RWPE2 (cell line): ENCODE results near the gene ZAR1.

Source experiments
- ATAC-seq: fragments of 200-7000 bp; cut with Tn5 transposase; 3 replicates; pipeline ENCODE4 v1.9.1; 2021; ENCODE audit warnings: low read depth
- DNase-seq: peaks from one replicate; pipeline ENCODE4 v3.0.0-alpha.2; 2020; ENCODE audit warnings: low spot score
- H3K27ac ChIP-seq: fragments of 450-650 bp; 2 replicates; pipeline ENCODE4 v1.5.1; 2017; ENCODE audit warnings: mild to moderate bottlenecking; ENCODE audit not compliant: poor library complexity, severe bottlenecking
- H3K27me3 ChIP-seq: fragments of 250-450 bp; sonication (Bioruptor Pico); 2 replicates; pipeline ENCODE4 v1.5.1; 2021; ENCODE audit warnings: mild to moderate bottlenecking, moderate library complexity; ENCODE audit not compliant: insufficient read depth, poor library complexity, severe bottlenecking
- H3K36me3 ChIP-seq: fragments of 250-450 bp; sonication (Bioruptor Pico); 2 replicates; pipeline ENCODE4 v1.5.1; 2020; ENCODE audit warnings: low read depth, mild to moderate bottlenecking, moderate library complexity
- H3K4me1 ChIP-seq: fragments of 250-450 bp; sonication (Bioruptor Pico); 2 replicates; pipeline ENCODE4 v1.5.1; 2021; ENCODE audit warnings: mild to moderate bottlenecking, moderate library complexity; ENCODE audit not compliant: insufficient read depth, poor library complexity, severe bottlenecking
- H3K4me3 ChIP-seq: fragments of 250-450 bp; sonication (Bioruptor Pico); 2 replicates; pipeline ENCODE4 v1.5.1; 2021; ENCODE audit warnings: mild to moderate bottlenecking, moderate library complexity; ENCODE audit not compliant: severe bottlenecking
- H3K9me3 ChIP-seq: fragments of 250-450 bp; sonication (Bioruptor Pico); 2 replicates; pipeline ENCODE4 v1.5.1; 2021; ENCODE audit warnings: mild to moderate bottlenecking, moderate library complexity; ENCODE audit not compliant: severe bottlenecking
- TF ChIP-seq, protein P1 (sequence below): fragments of 450-650 bp; IDR thresholded peaks from one replicate; pipeline ENCODE4 v1.5.1; 2017; ENCODE audit warnings: mild to moderate bottlenecking, moderate library complexity; ENCODE audit not compliant: poor library complexity, severe bottlenecking

ZAR1 gene

DNA sequence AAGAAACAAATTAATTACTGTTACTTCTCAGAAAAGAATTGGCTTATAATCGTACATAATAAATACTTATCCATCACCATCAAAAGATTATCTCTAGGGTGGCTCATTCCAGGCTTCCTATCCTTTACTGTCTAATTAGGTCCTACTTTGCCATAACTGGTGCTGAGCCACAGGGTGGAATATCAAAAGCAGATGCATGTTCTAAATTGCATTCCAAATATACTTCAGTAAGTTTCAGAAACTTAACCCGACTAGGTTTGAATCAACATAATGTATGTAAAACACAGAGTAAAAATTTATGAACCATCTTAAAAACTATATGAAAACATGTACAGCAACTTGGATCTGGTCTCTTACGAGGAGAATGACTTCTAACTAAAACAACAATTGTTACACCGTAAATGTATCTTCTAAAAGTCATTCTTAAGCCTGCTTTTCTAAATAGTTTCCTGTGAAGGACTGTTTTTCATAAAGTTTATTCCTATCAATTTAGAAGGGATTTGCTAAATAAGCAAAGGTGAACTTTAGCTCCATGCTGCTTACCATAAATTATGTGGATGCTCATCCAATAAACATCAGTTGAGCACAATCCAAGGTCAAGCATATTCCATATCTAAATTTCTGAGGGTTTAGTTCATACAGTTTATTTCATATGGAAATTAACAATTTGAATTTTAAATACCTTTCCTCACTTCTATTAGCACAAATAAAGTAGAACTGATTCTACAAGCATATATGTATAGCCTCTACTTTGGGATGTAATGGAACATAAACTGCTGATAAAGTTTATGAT, 13.4 kb downstream of the ZAR1 start:
- Histone ChIP-seq H3K9me3 (no peaks in the 10 kb centered on the region), H3K36me3 (peaks cover 75% of the 10 kb centered on the region), H3K27me3 (no peaks in the 10 kb centered on the region), H3K4me1 (peaks cover 2% of the 10 kb centered on the region), H3K27ac (no peak overlapping the region), H3K4me3 (no peak overlapping the region)
- TF ChIP-seq, protein P1, sequence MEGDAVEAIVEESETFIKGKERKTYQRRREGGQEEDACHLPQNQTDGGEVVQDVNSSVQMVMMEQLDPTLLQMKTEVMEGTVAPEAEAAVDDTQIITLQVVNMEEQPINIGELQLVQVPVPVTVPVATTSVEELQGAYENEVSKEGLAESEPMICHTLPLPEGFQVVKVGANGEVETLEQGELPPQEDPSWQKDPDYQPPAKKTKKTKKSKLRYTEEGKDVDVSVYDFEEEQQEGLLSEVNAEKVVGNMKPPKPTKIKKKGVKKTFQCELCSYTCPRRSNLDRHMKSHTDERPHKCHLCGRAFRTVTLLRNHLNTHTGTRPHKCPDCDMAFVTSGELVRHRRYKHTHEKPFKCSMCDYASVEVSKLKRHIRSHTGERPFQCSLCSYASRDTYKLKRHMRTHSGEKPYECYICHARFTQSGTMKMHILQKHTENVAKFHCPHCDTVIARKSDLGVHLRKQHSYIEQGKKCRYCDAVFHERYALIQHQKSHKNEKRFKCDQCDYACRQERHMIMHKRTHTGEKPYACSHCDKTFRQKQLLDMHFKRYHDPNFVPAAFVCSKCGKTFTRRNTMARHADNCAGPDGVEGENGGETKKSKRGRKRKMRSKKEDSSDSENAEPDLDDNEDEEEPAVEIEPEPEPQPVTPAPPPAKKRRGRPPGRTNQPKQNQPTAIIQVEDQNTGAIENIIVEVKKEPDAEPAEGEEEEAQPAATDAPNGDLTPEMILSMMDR, result no peak
- no peak for DNase-seq
- ATAC-seq, result no peak

- no peaks in the 10 kb centered on the region for H3K9me3 ChIP-seq
- no peaks in the 10 kb centered on the region for H3K27me3 ChIP-seq
- no peak for ATAC-seq
- H3K4me3 ChIP-seq, result no peak overlapping the region
- TF ChIP-seq, protein P1, result no peak
- no peak overlapping the region for H3K27ac ChIP-seq
- H3K36me3 ChIP-seq, result peaks cover 73% of the 10 kb centered on the region
- no peak for DNase-seq
- peaks cover 2% of the 10 kb centered on the region for H3K4me1 ChIP-seq
These were observed 13.9 kb downstream of the ZAR1 start for GRCh38 chr4:48504026-48504330.

DNA sequence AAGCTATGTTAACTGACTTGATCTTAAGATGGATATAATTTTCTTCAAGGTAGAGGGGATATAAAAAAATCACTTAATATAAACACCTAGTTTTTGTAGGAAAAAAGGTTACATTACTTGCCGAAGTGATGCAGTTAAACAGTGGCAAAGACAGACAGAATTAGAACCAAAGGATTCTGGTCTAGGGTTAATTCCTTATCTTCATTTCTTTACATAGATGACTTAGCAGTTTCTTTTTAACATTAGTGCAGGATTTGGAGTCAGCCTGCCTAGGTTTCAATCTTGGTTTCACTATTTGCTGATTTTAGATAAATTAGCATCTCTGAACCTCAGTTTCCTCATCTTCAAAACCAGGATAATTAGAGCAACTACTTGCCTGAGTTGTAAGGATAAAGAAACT, 14.3 kb downstream of the ZAR1 start:
- Histone ChIP-seq H3K27me3 (no peaks in the 10 kb centered on the region), H3K9me3 (no peaks in the 10 kb centered on the region), H3K36me3 (peaks cover 73% of the 10 kb centered on the region), H3K27ac (no peak overlapping the region), H3K4me1 (peaks cover 2% of the 10 kb centered on the region), H3K4me3 (no peak overlapping the region)
- TF ChIP-seq, protein P1, result no peak
- DNase-seq (no peak), ATAC-seq (no peak)

DNA sequence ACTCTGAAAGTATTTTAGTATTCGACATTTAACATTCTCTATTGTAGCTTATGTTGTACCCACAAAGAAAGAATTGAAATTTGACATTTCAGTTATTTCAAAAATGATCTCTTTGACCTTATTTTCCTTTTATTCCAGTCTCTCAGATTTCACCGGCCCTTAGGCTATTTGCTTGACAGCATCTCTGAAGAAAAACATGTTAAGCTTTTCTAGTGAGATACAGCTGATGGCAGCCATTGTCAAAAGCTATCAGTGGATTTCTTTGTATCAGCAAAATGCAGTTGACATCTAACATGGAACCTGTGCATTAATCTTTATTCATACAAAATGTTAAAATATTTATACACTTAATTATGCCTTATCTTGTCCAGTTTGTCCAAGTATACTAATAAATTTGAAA, 16.7 kb downstream of the ZAR1 start:
- Histone ChIP-seq H3K4me3 (no peak overlapping the region), H3K36me3 (peaks cover 81% of the 10 kb centered on the region), H3K27ac (no peak overlapping the region), H3K4me1 (peaks cover 2% of the 10 kb centered on the region), H3K9me3 (no peaks in the 10 kb centered on the region), H3K27me3 (no peaks in the 10 kb centered on the region)
- DNase-seq (no peak), ATAC-seq (no peak)
- TF ChIP-seq, protein P1, result no peak

- ATAC-seq (no peak), DNase-seq (no peak)
- Histone ChIP-seq H3K4me3 (no peak overlapping the region), H3K36me3 (peaks cover 87% of the 10 kb centered on the region), H3K27ac (no peak overlapping the region), H3K9me3 (no peaks in the 10 kb centered on the region), H3K27me3 (no peaks in the 10 kb centered on the region), H3K4me1 (peaks cover 2% of the 10 kb centered on the region)
- TF ChIP-seq, protein P1, result no peak
These were observed 19.5 kb downstream of the ZAR1 start for GRCh38 chr4:48509543-48509942.
